Colonic mucosa (tissue), 4 donors: Measurements from ENCODE around the gene CSRNP3. TPM values are rescaled to one million over a fixed set of nuclear protein-coding genes. Genes with fewer than 3 reads are reported as not detected.

Experiments
- DNase-seq: peaks from one replicate; pipeline ENCODE4 v3.0.0-alpha.2; 2020
- H3K27ac ChIP-seq: fragments of 200-600 bp; one replicate; pipeline ENCODE4 v1.8.0; 2021
- H3K27me3 ChIP-seq: fragments of 200-600 bp; one replicate; pipeline ENCODE4 v1.8.0; 2021
- H3K36me3 ChIP-seq: fragments of 200-600 bp; one replicate; pipeline ENCODE4 v1.8.0; 2021
- H3K4me1 ChIP-seq: fragments of 200-600 bp; one replicate; pipeline ENCODE4 v1.8.0; 2021; ENCODE audit warnings: mild to moderate bottlenecking
- H3K4me3 ChIP-seq: fragments of 200-600 bp; one replicate; pipeline ENCODE4 v1.8.0; 2021
- H3K9ac ChIP-seq, 2 donors: one replicate each; pipeline ENCODE4 v1.7.0; 2013; ENCODE audit warnings: control low read depth in 2 of 2, low read depth in 2 of 2, low read length in 2 of 2
- H3K9me3 ChIP-seq: fragments of 200-600 bp; one replicate; pipeline ENCODE4 v1.8.0; 2021
- CTCF ChIP-seq: fragments of 200-600 bp; IDR thresholded peaks from one replicate; pipeline ENCODE4 v1.8.0; 2022; ENCODE audit warnings: antibody characterized with exemption, mild to moderate bottlenecking
- intact Hi-C: fragments of 100-400 bp; cut with DNase I; formaldehyde crosslinking; loops from one replicate; pipeline ENCODE4 v1.14.1; 2022
- total RNA-seq, 2 donors: library from RNA; stranded (reverse); fragmentation: NEBNext Ultra II Directional in 1 of 2; extraction: Animal tissue kit (Norgen Biotek cat#: 25700) in 1 of 2; gene quantifications; one replicate each; pipeline ENCODE4 v1.2.1, GENCODE V29; 2021
- donor health status: healthy.
- donor health status: DM: no; HTN: no; CAD: no.
- donor health status: DM: no; HTN: no; CAD: no.

The CSRNP3 gene
- total RNA-seq, 2 donors from 2014 or later = 1.5 to 2.0 TPM

- intact Hi-C loops = no loop called here
- H3K9ac ChIP-seq = no peak overlapping the region
- no peaks in the 10 kb centered on the region for H3K27me3 ChIP-seq
- DNase-seq = no peak
- no peak overlapping the region for H3K27ac ChIP-seq
- H3K36me3 ChIP-seq = no peaks in the 10 kb centered on the region
- H3K4me3 ChIP-seq = no peak overlapping the region
- H3K9me3 ChIP-seq = no peaks in the 10 kb centered on the region
- no peak for TF ChIP-seq CTCF
- H3K4me1 ChIP-seq = no peaks in the 10 kb centered on the region
These were observed 125.4 kb downstream of the CSRNP3 start for GRCh38 chr2:165594935-165595255.

GRCh38 chr2:165596788-165597187, 127.3 kb downstream of the CSRNP3 start:
- Histone ChIP-seq H3K9ac (no peak overlapping the region), H3K4me1 (no peaks in the 10 kb centered on the region), H3K27ac (no peak overlapping the region), H3K4me3 (no peak overlapping the region), H3K36me3 (no peaks in the 10 kb centered on the region), H3K9me3 (no peaks in the 10 kb centered on the region), H3K27me3 (no peaks in the 10 kb centered on the region)
- intact Hi-C loops = no loop called here
- no peak for TF ChIP-seq CTCF
- DNase-seq = no peak

- no peak for DNase-seq
- Histone ChIP-seq H3K4me3 (no peak overlapping the region), H3K9me3 (no peaks in the 10 kb centered on the region), H3K36me3 (no peaks in the 10 kb centered on the region), H3K27me3 (no peaks in the 10 kb centered on the region), H3K9ac (no peak overlapping the region), H3K4me1 (no peaks in the 10 kb centered on the region), H3K27ac (no peak overlapping the region)
- intact Hi-C loops = no loop called here
- TF ChIP-seq CTCF = no peak
These were observed 131.8 kb downstream of the CSRNP3 start for GRCh38 chr2:165601065-165601830.

- DNase-seq = no peak
- Histone ChIP-seq H3K4me3 (no peak overlapping the region), H3K9me3 (no peaks in the 10 kb centered on the region), H3K27ac (no peak overlapping the region), H3K9ac (no peak overlapping the region), H3K36me3 (no peaks in the 10 kb centered on the region), H3K4me1 (no peaks in the 10 kb centered on the region), H3K27me3 (no peaks in the 10 kb centered on the region)
- TF ChIP-seq CTCF = no peak
- intact Hi-C loops = no loop called here
These were observed 132.5 kb downstream of the CSRNP3 start for GRCh38 chr2:165601928-165602521.

- intact Hi-C loops = no loop called here
- Histone ChIP-seq H3K9me3 (no peaks in the 10 kb centered on the region), H3K27me3 (no peaks in the 10 kb centered on the region), H3K27ac (no peak overlapping the region), H3K4me3 (no peak overlapping the region), H3K9ac (no peak overlapping the region), H3K4me1 (no peaks in the 10 kb centered on the region), H3K36me3 (no peaks in the 10 kb centered on the region)
- no peak for DNase-seq
- TF ChIP-seq CTCF = no peak
These were observed 140.2 kb downstream of the CSRNP3 start for GRCh38 chr2:165609672-165610071.
